ENCODE results near the gene CAVIN2.
"Not testable (repeated sequence)": the region's sequence is repeated elsewhere in the genome, so short reads cannot be mapped to it uniquely, and the experiment has no call there.

CAVIN2 gene

GRCh38 chr2:191802180-191802579 is 44.7 kb downstream of the CAVIN2 start:
- no peak for DNase-seq (ENCODE audit: low read depth in 4 of 4, low spot score in 1 of 4)

GRCh38 chr2:191800874-191801273 is 46.0 kb downstream of the CAVIN2 start:
- no peak for DNase-seq (ENCODE audit: low read depth in 4 of 4, low spot score in 1 of 4)

- DNase-seq (ENCODE audit: low read depth in 4 of 4, low spot score in 1 of 4), result no peak
Observed at GRCh38 chr2:191799526-191799925, 47.4 kb downstream of the CAVIN2 start.

- DNase-seq (ENCODE audit: low read depth in 4 of 4, low spot score in 1 of 4), result no peak
Observed at GRCh38 chr2:191797942-191798876, 48.7 kb downstream of the CAVIN2 start.

- no peak for DNase-seq (ENCODE audit: low read depth in 4 of 4, low spot score in 1 of 4)
Observed at GRCh38 chr2:191797500-191797899, 49.4 kb downstream of the CAVIN2 start.

DNA sequence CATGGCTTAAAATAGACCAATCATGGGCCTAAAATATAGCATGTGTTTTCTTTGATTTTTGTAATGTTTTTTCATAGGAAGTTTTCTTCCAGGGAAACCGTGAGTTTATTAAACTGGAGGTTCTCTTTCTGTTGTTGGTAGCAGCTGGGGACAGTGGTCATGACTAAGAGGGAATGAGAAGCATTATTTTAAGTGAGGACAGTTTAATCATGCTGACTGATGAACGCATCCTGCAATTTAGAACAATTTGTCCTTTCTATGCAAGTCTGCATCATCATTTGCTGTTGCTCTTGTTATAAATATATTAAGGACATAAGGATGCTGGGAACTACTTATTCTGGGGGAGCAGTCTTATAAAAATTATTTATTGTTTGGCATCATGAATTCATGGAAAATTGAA is 51.2 kb downstream of the CAVIN2 start:
- DNase-seq (ENCODE audit: low read depth in 4 of 4, low spot score in 1 of 4), result no peak

DNA sequence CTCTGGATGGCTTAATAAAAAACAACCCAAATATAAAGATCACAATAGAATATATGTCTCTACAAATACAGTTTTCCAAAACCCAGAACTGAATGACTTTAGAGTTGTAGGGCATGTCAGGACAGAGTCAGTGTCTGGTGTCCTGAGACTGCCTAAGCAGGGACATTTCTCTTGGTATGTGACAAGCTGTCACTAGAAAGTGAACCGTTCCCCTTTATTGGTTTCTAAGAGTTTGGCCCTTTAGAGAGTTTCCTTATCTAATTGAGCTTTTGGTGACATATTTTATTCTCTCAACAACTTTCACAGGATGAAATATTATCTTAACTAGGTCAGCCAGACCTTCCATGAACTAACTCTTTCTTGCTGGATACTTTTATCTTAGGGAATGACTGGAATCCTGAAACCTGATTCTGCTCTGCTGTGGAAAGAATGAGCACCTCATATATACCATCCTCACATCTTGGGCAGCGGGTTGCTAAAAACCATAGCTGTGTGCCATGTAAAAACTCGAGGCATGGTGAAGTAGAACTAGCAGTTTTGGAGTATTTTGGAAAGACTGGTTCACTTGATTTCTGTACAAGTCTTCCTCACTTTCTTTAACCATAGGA is 54.8 kb downstream of the CAVIN2 start:
- no peak for DNase-seq (ENCODE audit: low read depth in 4 of 4, low spot score in 1 of 4)

- DNase-seq (ENCODE audit: low read depth in 4 of 4, low spot score in 1 of 4), result no peak
Observed at GRCh38 chr2:191790737-191791136, 56.2 kb downstream of the CAVIN2 start.

DNA sequence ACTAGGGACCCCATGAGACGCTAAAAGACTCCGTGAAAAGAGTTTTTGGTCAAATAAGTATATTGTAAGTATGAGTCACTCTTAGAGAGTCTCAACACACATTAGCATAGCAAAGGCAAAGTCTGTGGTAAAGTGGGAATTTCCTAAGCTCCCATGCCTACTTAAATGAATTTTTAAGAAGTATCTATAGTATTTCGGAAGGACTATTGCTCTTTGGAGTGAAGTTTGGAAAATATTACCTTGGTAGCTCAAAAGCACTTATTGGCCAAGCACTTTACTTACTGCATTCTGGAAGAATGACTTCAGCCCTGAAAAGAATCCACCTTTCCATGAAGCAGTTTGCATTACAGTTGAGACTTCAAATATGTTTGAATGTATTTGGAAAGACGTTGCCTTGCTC is 57.1 kb downstream of the CAVIN2 start:
- DNase-seq (ENCODE audit: low read depth in 4 of 4, low spot score in 1 of 4), result no peak

DNA sequence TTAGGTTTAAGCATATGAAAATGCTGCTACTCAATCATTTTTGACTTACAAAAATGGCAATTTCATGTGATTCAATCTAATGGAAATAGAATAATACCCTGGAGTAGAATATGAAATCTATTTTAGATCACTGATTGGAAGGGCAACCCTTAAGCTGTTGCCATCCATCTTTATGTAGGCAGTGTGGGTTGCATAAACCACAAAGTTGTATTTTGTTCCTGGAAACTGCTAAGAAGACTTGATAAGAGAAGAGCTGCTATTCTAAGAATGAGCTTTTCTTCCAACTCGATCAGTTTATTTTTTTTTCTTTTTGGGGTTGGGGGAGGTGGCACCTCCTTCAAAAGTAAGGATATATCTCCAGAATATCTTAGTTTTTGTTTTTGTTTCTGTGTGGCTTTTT is 60.2 kb downstream of the CAVIN2 start:
- DNase-seq (ENCODE audit: low read depth in 4 of 4, low spot score in 1 of 4), result no peak

GRCh38 chr2:191785651-191786050 is 61.2 kb downstream of the CAVIN2 start:
- not testable (repeated sequence) for DNase-seq (ENCODE audit: low read depth in 4 of 4, low spot score in 1 of 4)

Measured in stimulated activated CD4-positive, alpha-beta T cell treated with anti-CD3 and anti-CD28 coated beads, Interleukin-1b, Interleukin-23, amount 100 ng/mL, for 24 hours (primary cell).